NCI-H748 (cell line): ENCODE measurements around the gene CHKA.

Experiments
- DNase-seq: peaks from one replicate; lab custom pipeline; 2025; ENCODE audit not compliant: unreplicated experiment; lab: John Stamatoyannopoulos, UW

CHKA gene

DNA sequence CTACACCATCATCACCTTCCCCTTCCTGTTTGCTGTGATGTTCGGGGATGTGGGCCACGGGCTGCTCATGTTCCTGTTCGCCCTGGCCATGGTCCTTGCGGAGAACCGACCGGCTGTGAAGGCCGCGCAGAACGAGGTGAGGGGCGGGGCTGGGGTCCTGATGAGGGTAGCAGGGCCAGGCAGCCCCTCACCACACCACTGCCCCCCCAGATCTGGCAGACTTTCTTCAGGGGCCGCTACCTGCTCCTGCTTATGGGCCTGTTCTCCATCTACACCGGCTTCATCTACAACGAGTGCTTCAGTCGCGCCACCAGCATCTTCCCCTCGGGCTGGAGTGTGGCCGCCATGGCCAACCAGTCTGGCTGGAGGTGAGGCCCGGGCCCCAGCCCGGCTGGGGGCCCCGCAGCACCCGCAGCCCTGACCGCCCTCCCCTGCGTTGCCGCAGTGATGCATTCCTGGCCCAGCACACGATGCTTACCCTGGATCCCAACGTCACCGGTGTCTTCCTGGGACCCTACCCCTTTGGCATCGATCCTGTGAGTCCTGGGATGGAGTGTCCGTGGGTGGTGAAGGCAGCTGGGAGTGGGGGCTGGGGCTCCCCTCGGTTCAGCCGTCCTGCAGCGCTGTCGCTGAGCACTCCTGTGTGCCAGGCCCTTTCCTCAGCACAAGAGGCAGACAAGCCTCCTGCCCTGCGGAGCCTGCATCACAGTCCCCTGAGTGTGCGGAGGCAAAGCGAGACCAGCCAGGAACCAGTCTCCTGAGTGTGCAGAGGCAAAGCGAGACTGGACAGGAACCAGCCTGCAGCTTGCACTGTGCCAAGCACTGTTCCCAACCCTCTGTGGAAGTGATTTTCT is 73.5 kb downstream of the CHKA start:
- no peak for DNase-seq

DNA sequence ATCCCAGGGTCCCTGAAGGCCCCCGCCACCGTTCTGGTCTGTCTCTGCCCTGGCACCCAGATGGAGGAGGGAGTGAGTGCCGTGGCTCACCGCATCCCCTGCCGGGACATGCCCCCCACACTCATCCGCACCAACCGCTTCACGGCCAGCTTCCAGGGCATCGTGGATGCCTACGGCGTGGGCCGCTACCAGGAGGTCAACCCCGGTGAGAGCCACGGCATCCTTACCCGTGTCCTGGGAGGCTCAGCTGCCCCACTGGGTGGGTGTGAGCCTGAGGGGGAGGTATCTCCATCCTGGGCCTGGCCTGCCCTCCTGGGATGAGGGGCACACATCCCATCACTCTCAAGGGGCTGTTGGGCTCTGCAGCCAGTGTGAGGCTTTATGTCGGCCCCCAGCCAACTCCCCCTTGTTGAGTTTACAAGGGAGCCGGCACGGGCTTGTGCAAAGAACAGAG is 76.3 kb downstream of the CHKA start:
- no peak for DNase-seq

DNA sequence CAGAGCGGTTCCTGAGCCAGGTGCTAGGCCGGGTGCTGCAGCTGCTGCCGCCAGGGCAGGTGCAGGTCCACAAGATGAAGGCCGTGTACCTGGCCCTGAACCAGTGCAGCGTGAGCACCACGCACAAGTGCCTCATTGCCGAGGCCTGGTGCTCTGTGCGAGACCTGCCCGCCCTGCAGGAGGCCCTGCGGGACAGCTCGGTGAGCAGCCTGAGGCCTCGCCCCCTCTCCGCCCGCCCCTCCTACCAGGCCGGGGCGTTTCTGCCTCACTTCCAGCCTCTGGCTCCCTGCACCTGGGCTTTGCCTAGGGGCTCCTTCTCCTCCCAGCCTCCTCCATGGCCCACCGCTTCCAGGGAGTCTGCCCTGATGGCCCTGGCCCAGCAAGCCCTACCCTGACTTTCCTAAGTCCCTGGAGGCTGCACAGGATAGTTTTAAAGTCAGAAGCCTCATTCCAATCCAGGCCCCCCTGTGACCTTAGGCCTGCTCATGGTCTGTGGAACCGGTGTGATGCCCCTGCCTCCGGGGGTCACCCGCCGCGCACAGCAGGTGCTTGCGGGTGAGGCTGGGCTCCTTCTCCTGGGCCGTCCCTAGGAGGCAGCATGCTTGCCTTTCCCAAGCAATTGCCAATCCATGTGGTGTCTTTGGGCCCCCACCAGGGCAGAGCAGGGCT is 76.9 kb downstream of the CHKA start:
- DNase-seq = no peak

DNA sequence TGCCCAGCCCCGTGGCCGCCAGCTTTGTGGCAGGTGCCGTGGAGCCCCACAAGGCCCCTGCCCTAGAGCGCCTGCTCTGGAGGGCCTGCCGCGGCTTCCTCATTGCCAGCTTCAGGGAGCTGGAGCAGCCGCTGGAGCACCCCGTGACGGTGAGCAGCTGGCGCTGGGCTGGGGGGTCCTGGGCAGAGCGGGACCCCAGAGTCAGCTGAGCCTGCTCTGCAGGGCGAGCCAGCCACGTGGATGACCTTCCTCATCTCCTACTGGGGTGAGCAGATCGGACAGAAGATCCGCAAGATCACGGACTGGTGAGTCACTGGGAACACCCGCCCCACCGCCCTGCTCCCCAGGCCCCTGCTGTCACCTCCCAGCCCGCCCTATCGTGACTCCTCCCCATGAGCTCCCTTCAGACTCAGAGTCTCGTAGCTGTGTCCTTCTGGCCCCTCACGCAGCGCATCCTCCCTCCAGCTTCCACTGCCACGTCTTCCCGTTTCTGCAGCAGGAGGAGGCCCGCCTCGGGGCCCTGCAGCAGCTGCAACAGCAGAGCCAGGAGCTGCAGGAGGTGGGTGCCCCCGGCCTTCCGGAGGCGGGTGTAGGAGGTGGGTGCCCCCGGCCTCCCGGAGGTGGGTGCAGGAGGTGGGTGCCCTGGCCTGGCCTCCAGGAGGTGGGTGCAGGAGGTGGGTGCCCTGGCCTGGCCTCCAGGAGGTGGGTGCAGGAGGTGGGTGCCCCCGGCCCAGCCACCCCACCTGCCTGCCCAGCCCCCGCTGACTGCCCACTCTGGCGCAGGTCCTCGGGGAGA is 77.6 kb downstream of the CHKA start:
- DNase-seq = no peak

DNA sequence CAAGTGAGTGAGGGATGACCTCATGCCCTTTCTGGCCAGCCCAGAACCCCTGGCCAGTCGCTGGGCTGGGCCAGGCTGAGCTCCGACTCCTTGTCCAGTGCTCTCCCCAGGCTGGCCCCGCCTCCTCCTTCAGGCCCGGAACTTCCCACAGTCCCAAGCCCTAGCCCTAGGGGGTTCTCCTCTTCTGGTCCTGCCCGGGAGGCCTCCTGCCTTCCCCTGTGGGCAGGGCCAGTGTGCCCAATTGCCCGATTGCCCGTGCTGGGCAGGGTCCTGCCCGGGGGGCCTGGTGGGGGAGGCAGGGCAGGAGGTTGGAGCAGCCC is 78.2 kb downstream of the CHKA start:
- DNase-seq = no peak

DNA sequence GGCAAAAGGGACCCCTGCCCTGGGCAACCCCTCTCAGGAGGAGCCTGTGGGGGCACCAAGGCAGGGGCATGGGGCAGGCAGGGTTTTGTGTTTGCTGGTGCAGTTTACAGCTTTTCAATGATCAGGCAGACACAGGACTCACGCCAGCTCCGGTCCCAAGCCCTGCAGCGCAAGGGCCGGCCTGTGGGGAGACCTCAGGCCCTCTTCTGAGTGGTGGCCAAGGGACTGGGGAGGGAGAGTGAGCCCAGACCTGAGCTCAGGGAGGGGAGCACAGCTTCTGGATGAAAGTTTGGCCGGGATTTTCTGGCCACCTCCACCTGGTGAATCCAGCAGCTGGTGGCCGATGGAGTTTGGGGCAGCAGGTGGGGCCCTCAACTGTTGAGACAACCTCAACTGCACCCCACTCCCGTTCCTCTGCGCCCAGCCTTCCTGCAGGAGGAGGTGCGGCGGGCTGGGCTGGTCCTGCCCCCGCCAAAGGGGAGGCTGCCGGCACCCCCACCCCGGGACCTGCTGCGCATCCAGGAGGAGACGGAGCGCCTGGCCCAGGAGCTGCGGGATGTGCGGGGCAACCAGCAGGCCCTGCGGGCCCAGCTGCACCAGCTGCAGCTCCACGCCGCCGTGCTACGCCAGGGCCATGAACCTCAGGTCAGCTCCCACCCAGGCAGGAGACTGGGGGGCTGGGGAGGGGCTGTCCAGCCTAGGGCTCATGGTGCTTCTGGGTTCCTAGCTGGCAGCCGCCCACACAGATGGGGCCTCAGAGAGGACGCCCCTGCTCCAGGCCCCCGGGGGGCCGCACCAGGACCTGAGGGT is 78.8 kb downstream of the CHKA start:
- no peak for DNase-seq

DNA sequence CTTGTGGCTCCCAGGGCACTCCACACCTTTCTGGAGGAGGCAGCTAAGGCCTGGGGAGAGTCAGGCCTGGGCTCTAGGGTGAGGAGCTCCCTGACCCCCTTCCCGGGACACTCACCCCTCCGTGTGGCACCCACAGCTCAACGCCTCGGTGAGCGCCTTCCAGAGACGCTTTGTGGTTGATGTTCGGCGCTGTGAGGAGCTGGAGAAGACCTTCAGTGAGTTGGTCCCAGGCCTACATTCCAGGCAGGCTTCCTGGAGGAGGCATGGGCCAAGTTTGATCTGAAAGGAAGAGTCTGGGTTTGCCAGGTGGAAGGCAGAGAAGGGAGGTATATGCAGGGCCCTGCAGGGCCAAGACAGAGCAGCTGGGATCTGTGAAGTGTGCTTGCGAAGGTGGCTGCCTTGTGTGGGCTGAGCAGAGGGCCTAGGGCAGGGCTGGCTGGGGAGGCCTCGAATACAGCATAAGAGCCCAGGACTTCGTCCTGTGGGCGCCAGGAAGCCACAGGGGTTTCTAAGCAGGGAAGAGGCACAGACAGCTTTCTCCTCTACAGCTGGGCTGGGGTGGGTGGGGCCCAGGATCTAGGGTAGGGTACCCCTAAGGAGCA is 79.5 kb downstream of the CHKA start:
- no peak for DNase-seq

DNA sequence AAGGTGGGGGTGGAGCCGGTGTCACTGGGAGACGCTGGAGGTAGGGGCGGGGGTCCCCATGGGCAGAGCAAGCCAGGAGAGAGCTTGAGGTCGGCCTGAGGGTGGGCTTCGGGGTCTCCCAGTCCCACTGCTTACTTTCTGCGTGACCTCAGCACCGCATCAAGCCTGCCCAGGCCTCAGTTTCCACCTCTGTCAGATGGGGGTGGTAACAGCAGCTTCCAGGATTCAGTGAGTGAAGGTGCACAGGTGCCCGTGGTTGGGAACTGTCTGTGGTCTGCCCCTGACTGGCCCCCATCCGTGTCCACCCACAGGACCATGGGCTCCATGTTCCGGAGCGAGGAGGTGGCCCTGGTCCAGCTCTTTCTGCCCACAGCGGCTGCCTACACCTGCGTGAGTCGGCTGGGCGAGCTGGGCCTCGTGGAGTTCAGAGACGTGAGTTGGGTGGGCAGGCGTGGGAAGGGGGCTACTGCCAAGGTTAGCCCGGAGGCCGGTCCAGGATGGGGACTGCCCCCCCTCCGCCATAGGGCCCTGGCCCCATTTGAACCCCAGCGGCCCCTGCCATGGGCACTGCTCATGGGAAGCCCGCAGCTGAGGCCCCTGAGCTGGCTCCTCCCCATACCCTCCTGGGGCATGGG is 80.1 kb downstream of the CHKA start:
- no peak for DNase-seq

DNA sequence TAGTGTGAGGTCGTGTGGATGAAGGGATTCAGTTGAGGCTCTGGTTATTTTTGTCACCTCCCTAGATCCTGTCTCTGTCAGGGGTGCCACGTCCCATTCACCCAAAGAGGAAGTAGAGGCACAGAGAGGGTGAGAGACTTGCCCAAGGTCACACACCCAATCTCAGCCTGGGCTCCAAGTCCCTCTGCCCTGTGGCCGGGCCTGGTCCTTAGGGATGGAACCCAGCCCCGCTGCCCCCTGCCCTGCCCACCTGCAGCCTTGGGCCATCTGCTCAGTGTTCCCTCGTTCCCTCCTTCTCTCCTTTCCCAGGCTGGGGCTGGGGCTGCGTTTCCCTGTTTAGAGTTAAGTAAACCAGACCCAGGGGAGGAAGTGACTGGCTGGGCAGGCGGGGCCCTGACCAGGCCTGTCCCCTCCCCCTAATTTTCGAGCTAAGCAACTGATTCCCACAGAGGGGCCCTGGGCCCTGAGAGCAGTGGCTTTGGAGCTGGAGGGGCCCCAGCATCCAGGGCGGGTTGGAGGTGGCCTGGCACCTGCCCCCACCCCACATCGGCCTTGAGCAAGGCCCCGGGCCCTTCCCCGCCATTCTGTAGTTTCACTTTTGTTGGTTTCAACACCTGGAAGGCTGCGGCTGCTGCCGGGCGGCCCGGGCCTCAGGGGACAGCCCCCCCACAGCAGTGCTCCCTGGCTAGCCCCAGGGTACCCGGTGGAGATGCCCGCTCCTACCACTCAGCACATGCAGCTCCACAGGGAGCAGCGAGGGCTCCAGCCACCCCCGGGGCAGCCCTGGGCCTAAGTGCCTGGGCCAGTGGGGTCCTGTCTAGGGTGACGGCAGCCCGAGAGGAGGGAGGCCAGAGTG is 80.9 kb downstream of the CHKA start:
- DNase-seq = no peak

DNA sequence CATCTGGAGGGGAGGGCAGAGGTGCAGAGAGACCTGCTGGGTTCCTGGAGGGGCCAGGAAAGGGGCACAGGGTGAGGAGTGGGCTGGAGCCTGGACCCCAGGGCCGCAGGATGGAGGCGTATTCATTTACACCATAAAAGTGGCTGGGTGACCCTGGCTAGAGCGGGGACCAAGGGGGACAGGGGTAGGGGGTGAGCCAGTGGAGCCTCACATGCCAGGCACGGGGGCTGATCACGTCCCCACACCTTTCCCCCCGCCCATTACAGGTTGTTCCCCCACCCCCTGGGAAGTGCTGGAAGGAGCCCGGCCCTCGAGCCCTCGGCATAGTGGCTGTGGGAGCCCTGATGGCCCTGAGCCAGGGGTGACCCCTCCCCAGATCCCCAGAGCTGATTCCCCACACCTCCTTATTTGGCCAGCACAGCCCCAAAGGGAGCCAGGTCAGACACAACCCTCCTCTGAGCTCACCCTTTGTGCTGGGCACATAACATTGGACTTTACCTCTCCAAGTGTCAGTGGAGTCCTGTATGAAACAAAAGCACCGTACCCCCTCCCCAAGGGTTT is 81.6 kb downstream of the CHKA start:
- DNase-seq = no peak

DNA sequence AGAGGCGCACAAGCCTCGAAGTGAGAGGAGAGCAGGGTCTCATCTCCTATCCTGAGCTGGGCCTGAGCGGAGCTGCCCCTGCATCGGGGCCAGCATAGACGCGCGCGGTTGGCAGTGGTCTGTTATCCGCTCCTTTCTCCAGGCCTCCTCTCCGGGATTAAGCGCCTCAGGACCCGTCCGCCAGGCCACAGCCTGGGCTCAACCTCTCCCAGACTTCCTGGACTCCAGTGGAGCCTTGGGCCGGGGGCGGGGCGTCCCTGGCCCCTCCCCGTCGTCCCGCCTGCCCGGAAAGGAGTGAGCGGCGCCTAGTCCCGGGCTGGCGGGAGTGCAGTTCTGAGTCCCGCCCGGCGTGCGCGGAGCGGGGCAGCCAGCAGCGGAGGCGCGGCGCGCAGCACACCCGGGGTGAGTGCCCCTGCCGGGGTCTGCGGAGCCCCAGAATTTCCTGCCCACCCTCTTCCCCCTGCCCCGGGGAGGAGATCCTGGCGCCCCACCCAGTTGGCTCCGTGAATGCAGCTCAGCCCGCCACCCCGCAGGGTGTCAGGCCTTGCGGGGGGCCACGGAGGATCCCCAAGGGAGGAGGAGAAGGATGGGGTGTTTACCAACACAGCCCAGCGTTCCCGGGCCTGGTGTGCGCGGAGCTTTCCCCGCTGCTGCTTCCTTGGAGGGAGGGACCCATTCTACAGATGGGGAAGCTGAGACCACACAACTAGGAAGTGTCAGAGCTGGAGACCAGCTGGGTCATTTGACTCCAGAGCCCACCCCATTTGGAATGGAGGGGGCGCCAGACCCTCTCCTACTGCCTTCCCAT is 82.3 kb downstream of the CHKA start, which contains the start of gene TCIRG1:
TSS of gene TCIRG1 (plus strand) at position 308 of the 808 bp plus-strand sequence. CDS start 2,247 bp downstream, outside the sequence.
- no peak for DNase-seq

DNA sequence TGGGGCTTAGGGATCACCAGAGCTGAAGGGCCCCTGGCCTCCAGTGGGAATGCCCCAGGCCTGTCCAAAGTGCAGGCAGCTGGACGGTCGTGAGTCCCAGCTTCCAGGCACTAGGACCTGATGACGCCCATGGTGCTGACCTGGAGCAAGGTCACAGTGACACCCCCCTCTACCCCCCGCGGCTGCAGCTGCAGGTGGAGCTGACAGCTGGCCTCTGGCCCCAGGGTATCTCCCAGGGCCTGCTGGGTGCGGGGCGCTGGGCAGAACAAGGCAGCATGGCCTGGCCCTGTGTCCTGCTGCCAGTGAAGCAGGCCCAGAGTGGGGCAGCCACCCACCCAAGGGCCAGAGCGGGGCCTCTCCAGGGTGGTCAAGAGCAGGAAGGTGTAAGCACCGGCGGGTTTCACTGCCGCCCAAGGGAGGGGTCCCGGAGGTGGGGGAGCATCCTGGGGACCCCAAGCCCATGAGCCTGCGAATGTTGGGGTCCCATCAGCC is 82.9 kb downstream of the CHKA start:
- no peak for DNase-seq

DNA sequence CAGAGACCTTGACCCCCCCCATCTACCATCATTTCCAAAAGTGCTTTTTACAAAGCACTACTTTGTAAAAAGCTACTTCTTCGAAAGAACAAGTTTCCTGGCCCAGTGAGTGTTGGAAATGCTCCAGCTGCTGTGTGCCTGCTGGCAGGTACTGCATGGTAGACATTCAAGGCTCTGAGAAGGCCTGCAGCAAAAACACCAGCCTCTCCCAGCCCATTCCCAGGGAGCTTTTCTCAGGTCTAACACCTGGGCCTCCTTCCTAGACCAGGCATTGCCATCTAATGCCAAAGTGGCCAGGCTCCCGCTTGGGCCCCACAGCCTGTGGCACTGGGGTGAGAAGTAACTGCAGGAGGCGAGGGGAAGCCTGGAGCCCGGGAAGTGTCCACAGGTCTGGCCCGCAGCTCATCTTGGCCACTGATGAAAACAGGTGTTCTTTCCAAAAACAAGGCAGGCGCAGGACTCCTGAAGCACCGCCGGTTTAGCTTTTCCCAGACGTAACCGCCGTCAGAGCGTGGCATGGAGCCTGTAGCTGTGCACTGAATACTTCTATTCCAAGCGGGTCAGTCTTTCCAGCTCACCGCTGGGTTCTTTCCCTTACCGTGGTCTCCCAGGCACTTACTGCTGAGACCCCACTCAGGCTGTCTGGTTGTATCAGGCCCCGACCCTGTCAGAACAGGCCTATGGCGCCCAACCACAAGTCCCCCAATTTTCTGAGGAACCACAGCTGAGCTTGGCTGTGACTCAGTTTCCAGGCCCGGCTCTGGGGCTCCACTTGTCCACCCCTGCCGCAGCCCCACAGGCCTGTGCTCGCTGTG is 83.6 kb downstream of the CHKA start:
- DNase-seq = no peak

DNA sequence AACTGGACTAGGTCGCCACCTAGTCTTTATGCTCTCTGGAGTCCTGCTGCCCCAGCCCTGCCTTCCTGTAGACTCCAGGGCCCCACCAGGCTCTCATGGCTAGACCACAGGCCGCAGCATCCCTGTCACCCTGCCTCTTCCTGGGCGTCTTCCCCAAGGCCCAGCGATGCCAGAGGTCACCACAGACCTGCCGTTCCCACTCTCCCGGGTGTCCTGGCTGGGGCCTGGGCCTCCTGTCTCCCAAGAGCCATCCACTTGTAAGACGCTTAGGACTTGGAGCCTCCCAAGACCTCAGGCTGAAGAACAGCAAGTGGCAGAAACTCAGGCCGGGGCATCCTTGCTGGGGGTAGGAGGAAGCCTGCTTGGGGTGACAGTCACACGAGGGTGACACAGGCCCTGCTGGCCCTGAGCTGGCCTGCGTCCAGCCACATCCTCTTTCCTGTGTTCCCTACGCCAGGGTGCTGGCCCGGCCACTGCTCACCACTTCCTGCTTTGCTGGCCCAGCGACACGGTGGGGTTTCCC is 84.4 kb downstream of the CHKA start:
- no peak for DNase-seq

DNA sequence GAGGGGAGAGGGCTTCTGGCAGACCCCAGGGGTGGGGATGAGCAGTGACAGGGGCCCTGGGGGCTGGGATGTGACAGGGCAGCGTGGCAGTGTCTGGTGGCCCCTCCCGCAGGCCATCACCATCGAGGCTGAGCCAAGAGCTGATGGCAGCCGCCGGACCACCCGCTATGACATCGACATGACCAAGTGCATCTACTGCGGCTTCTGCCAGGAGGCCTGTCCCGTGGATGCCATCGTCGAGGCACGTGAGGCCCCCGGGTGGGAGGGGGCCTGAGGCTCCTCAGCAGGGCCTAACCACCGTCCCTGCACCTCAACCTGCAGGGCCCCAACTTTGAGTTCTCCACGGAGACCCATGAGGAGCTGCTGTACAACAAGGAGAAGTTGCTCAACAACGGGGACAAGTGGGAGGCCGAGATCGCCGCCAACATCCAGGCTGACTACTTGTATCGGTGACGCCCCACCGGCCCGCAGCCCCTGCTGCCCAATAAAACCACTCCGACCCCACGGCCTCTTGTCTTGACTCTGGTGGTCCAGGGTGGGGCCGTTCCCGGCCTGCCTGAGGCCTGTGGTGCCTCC is 85.0 kb downstream of the CHKA start:
- no peak for DNase-seq

DNA sequence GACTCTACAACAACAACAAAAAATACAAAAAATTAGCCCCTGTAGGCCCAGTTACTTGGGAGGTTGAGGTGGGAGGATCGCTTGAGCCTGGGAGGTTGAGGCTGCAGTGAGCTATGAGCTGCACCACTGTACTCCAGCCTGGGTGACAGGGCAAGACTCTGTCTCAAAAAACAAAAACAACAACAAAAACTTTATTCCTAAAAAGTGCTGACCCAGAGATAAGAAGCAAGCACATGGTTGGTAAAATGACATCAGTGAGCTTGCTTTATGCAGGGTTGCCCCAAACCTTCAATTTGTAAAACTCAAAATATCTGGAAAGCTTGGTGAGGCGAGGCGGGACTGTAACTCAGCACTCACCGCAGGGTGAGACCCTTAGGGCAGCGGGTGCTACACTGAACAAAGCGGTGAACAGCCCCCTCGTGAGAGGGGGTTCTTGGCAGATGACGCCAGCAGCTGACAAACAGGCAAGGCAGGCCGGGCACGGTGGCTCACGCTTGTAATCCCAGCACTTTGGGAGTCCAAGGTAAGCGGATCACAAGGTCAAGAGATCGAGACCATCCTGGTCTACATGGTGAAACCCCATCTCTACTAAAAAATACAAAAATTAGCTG is 85.8 kb downstream of the CHKA start:
- no peak for DNase-seq
